SK-N-SH treated with all-trans-retinoic acid at 6 μM for 48 hours (cell line): ENCODE measurements around the gene PJA1.

Source experiments
- ATAC-seq: fragments of 200-7000 bp; cut with Tn5 transposase; 3 replicates; pipeline ENCODE4 v1.9.1; 2020; ENCODE audit warnings: mild to moderate bottlenecking, moderate library complexity
- ARNTL ChIP-seq: fragments of 450-650 bp; formaldehyde crosslinking; IDR thresholded peaks from 2 replicates; pipeline ENCODE4 v1.5.0; 2020; ENCODE audit warnings: low read depth, mild to moderate bottlenecking, moderate library complexity, borderline replicate concordance
- BACH2 ChIP-seq: fragments of 250-450 bp; sonication (Bioruptor Pico); IDR thresholded peaks from 2 replicates; pipeline ENCODE4 v1.9.0; 2021; ENCODE audit warnings: mild to moderate bottlenecking, borderline replicate concordance
- CREB5 ChIP-seq: fragments of 250-450 bp; sonication (Bioruptor Pico); IDR thresholded peaks from 2 replicates; pipeline ENCODE4 v1.5.1; 2020; ENCODE audit warnings: low read depth, mild to moderate bottlenecking, moderate library complexity
- CSDC2 ChIP-seq: fragments of 250-450 bp; sonication (Bioruptor Pico); IDR thresholded peaks from 2 replicates; pipeline ENCODE4 v1.5.0; 2020; ENCODE audit warnings: mild to moderate bottlenecking, moderate library complexity
- CSRNP3 ChIP-seq: fragments of 250-450 bp; sonication (Bioruptor Pico); IDR thresholded peaks from 2 replicates; pipeline ENCODE4 v1.5.1; 2021; ENCODE audit warnings: mild to moderate bottlenecking, moderate library complexity
- ESRRG ChIP-seq: fragments of 250-450 bp; sonication (Bioruptor Pico); IDR thresholded peaks from 2 replicates; pipeline ENCODE4 v1.6.1; 2021; ENCODE audit warnings: mild to moderate bottlenecking
- GLIS3 ChIP-seq: fragments of 250-450 bp; sonication (Bioruptor Pico); IDR thresholded peaks from 2 replicates; pipeline ENCODE4 v1.5.0; 2020; ENCODE audit warnings: mild to moderate bottlenecking, moderate library complexity
- ISL1 ChIP-seq: fragments of 250-450 bp; sonication (Bioruptor Pico); IDR thresholded peaks from 2 replicates; pipeline ENCODE4 v2.1.2; 2022; ENCODE audit warnings: mild to moderate bottlenecking, moderate library complexity
- OSR1 ChIP-seq: fragments of 250-450 bp; sonication (Bioruptor Pico); IDR thresholded peaks from 2 replicates; pipeline ENCODE4 v1.8.0; 2022; ENCODE audit warnings: moderate library complexity, mild to moderate bottlenecking, inconsistent platforms
- PATZ1 ChIP-seq: fragments of 250-450 bp; sonication (Bioruptor Pico); IDR thresholded peaks from 2 replicates; pipeline ENCODE4 v1.8.0; 2020; ENCODE audit warnings: mild to moderate bottlenecking, moderate library complexity, borderline replicate concordance
- POU6F1 ChIP-seq: fragments of 250-450 bp; sonication (Bioruptor Pico); IDR thresholded peaks from 2 replicates; pipeline ENCODE4 v1.8.0; 2021; ENCODE audit warnings: low read depth, mild to moderate bottlenecking, moderate library complexity, borderline replicate concordance
- PPARA ChIP-seq: fragments of 250-450 bp; sonication (Bioruptor Pico); IDR thresholded peaks from 2 replicates; pipeline ENCODE4 v1.5.0; 2020; ENCODE audit warnings: mild to moderate bottlenecking, borderline replicate concordance
- RARB ChIP-seq: fragments of 250-450 bp; sonication (Bioruptor Pico); IDR thresholded peaks from 2 replicates; pipeline ENCODE4 v1.8.0; 2021; ENCODE audit warnings: mild to moderate bottlenecking, moderate library complexity
- SNAI2 ChIP-seq: fragments of 250-450 bp; sonication (Bioruptor Pico); IDR thresholded peaks from 2 replicates; pipeline ENCODE4 v1.5.0; 2020; ENCODE audit warnings: mild to moderate bottlenecking, moderate library complexity
- TCF4 ChIP-seq: fragments of 250-450 bp; sonication (Bioruptor Pico); IDR thresholded peaks from 2 replicates; pipeline ENCODE4 v1.8.0; 2021; ENCODE audit warnings: mild to moderate bottlenecking, moderate library complexity, borderline replicate concordance
- TOX ChIP-seq: fragments of 250-450 bp; sonication (Bioruptor Pico); IDR thresholded peaks from 2 replicates; pipeline ENCODE4 v1.8.0; 2021; ENCODE audit warnings: mild to moderate bottlenecking, moderate library complexity, borderline replicate concordance
- TSHZ2 ChIP-seq: fragments of 250-450 bp; sonication (Bioruptor Pico); IDR thresholded peaks from 2 replicates; pipeline ENCODE4 v1.5.0; 2020; ENCODE audit warnings: mild to moderate bottlenecking, moderate library complexity
- ZC3H10 ChIP-seq: fragments of 250-450 bp; sonication (Bioruptor Pico); IDR thresholded peaks from 2 replicates; pipeline ENCODE4 v1.5.1; 2021; ENCODE audit warnings: mild to moderate bottlenecking, moderate library complexity
- ZFP3 ChIP-seq: fragments of 250-450 bp; sonication (Bioruptor Pico); IDR thresholded peaks from 2 replicates; pipeline ENCODE4 v1.5.0; 2020; ENCODE audit warnings: mild to moderate bottlenecking, moderate library complexity
- ZNF565 ChIP-seq: fragments of 450-650 bp; formaldehyde crosslinking; conservative IDR thresholded peaks from 2 replicates; pipeline ENCODE4 v1.5.0; 2020; ENCODE audit warnings: low read depth, mild to moderate bottlenecking, moderate library complexity
- ZNF70 ChIP-seq: fragments of 450-650 bp; formaldehyde crosslinking; IDR thresholded peaks from 2 replicates; pipeline ENCODE4 v1.5.0; 2020; ENCODE audit warnings: mild to moderate bottlenecking, moderate library complexity
- ZNF8 ChIP-seq: fragments of 450-650 bp; formaldehyde crosslinking; IDR thresholded peaks from 2 replicates; pipeline ENCODE4 v1.5.0; 2020; ENCODE audit warnings: mild to moderate bottlenecking, moderate library complexity

PJA1 gene

GRCh38 chrX:69207216-69207615, 42.0 kb upstream of the PJA1 start:
- no peak for TF ChIP-seq ZC3H10 (CRISPR knock-in tag)
- no peak for TF ChIP-seq OSR1
- no peak for TF ChIP-seq TSHZ2 (CRISPR knock-in tag)
- no peak for TF ChIP-seq GLIS3 (CRISPR knock-in tag)
- TF ChIP-seq ZFP3 (CRISPR knock-in tag), result no peak
- no peak for TF ChIP-seq SNAI2 (CRISPR knock-in tag)
- no peak for TF ChIP-seq ZNF565 (CRISPR knock-in tag)
- TF ChIP-seq ISL1 (CRISPR knock-in tag), result no peak
- TF ChIP-seq PPARA (CRISPR knock-in tag), result no peak
- no peak for TF ChIP-seq ESRRG
- no peak for TF ChIP-seq ZNF70 (CRISPR knock-in tag)
- TF ChIP-seq ARNTL, result no peak
- TF ChIP-seq POU6F1 (CRISPR knock-in tag), result no peak
- no peak for TF ChIP-seq TCF4
- TF ChIP-seq RARB, result no peak
- no peak for TF ChIP-seq BACH2 (CRISPR knock-in tag)
- ATAC-seq, result no peak

- TF ChIP-seq CSDC2 (no peak), CSRNP3 (CRISPR knock-in tag) (no peak), ISL1 (CRISPR knock-in tag) (no peak), RARB (no peak), CREB5 (CRISPR knock-in tag) (no peak), ZNF565 (CRISPR knock-in tag) (no peak), PATZ1 (no peak), ZNF8 (no peak), ZNF70 (CRISPR knock-in tag) (no peak), GLIS3 (CRISPR knock-in tag) (no peak), ZC3H10 (CRISPR knock-in tag) (no peak), ZFP3 (CRISPR knock-in tag) (no peak), ARNTL (no peak), ESRRG (no peak), TSHZ2 (CRISPR knock-in tag) (no peak), SNAI2 (CRISPR knock-in tag) (no peak), TOX (no peak)
- no peak for ATAC-seq
These were observed 38.4 kb upstream of the PJA1 start for GRCh38 chrX:69203638-69204037.
